NCI-H82 treated with DMSO at 0.1 percent for 48 hours (cell line): ENCODE results near the gene IRF9.

Experiments
- DNase-seq: peaks from one replicate; lab custom pipeline; 2025; ENCODE audit not compliant: unreplicated experiment; lab: John Stamatoyannopoulos, UW

Gene IRF9

GRCh38 chr14:24213866-24214662 is 53.0 kb downstream of the IRF9 start:
- no peak for DNase-seq

GRCh38 chr14:24215495-24216344 is 54.7 kb downstream of the IRF9 start, which contains the start of gene MDP1:
Gene MDP1 (minus strand): TSS chr14:24216066. CDS start chr14:24215955, 111 bp downstream.
- DNase-seq = peak; percentile 48
